DMS153 treated with DMSO at 0.1 percent for 48 hours (cell line): ENCODE results near the gene PGLYRP4.

Source experiments
- DNase-seq: peaks from one replicate; lab custom pipeline; 2025; ENCODE audit not compliant: unreplicated experiment; lab: John Stamatoyannopoulos, UW

PGLYRP4 gene

GRCh38 chr1:153375511-153375910 lies 26.9 kb upstream of the PGLYRP4 start, which contains the start of gene S100A12:
Gene S100A12 (minus strand): TSS chr1:153375621. CDS start chr1:153374592, 1,029 bp downstream.
- no peak for DNase-seq

- DNase-seq, result no peak
Measured at GRCh38 chr1:153374071-153374470, 25.4 kb upstream of the PGLYRP4 start.

GRCh38 chr1:153372571-153372970 lies 23.9 kb upstream of the PGLYRP4 start:
- DNase-seq, result no peak

GRCh38 chr1:153371231-153371630 lies 22.6 kb upstream of the PGLYRP4 start:
- no peak for DNase-seq

GRCh38 chr1:153370146-153370545 lies 21.5 kb upstream of the PGLYRP4 start:
- DNase-seq, result no peak

- no peak for DNase-seq
Measured at GRCh38 chr1:153368495-153368894, 19.9 kb upstream of the PGLYRP4 start.

- no peak for DNase-seq
Measured at GRCh38 chr1:153367090-153367489, 18.4 kb upstream of the PGLYRP4 start.

GRCh38 chr1:153366261-153366660 lies 17.6 kb upstream of the PGLYRP4 start:
- no peak for DNase-seq

- DNase-seq, result no peak
Measured at GRCh38 chr1:153365696-153366095, 17.1 kb upstream of the PGLYRP4 start.

GRCh38 chr1:153364766-153365666 lies 16.4 kb upstream of the PGLYRP4 start:
- DNase-seq, result no peak

- DNase-seq, result no peak
Measured at GRCh38 chr1:153364156-153364555, 15.5 kb upstream of the PGLYRP4 start.

- no peak for DNase-seq
Measured at GRCh38 chr1:153363641-153364040, 15.0 kb upstream of the PGLYRP4 start.

GRCh38 chr1:153362187-153362775 lies 13.6 kb upstream of the PGLYRP4 start:
- no peak for DNase-seq

- DNase-seq, result no peak
Measured at GRCh38 chr1:153361480-153362109, 13.0 kb upstream of the PGLYRP4 start.

- no peak for DNase-seq
Measured at GRCh38 chr1:153360592-153361479, 12.2 kb upstream of the PGLYRP4 start.

- DNase-seq, result no peak
Measured at GRCh38 chr1:153360190-153360589, 11.5 kb upstream of the PGLYRP4 start.

GRCh38 chr1:153359241-153359640 lies 10.6 kb upstream of the PGLYRP4 start:
- DNase-seq, result no peak

GRCh38 chr1:153358691-153358975 lies 10.0 kb upstream of the PGLYRP4 start:
- DNase-seq, result no peak

GRCh38 chr1:153357853-153358690 lies 9.4 kb upstream of the PGLYRP4 start, which contains the start of gene S100A9:
Gene S100A9 (plus strand): TSS chr1:153357854. CDS start chr1:153358284, 430 bp downstream.
- no peak for DNase-seq
